ENCODE data around the gene CFAP73.

The CFAP73 gene

GRCh38 chr12:113151655-113152054, 2.1 kb downstream of the CFAP73 start:
- no peak for DNase-seq (ENCODE audit: low spot score)
- TF ChIP-seq CTCF (IDR thresholded peaks at IDR 0.05): no peak
- H3K27ac ChIP-seq: no peak overlapping the region
- no peak overlapping the region for H3K4me3 ChIP-seq

GRCh38 chr12:113152196-113152834, 2.8 kb downstream of the CFAP73 start:
- no peak overlapping the region for H3K27ac ChIP-seq
- peak overlapping the region; percentile 61 for H3K4me3 ChIP-seq
- TF ChIP-seq CTCF (IDR thresholded peaks at IDR 0.05): no peak
- no peak for DNase-seq (ENCODE audit: low spot score)

- no peak for DNase-seq (ENCODE audit: low spot score)
- Histone ChIP-seq H3K27ac (no peak overlapping the region), H3K4me3 (peak overlapping the region; percentile 61)
- TF ChIP-seq CTCF (IDR thresholded peaks at IDR 0.05): peak; percentile 16
Measured at GRCh38 chr12:113152835-113153814, 3.6 kb downstream of the CFAP73 start.

- Histone ChIP-seq H3K4me3 (peak overlapping the region; percentile 23), H3K27ac (no peak overlapping the region)
- no peak for DNase-seq (ENCODE audit: low spot score)
- TF ChIP-seq CTCF (IDR thresholded peaks at IDR 0.05): no peak
Measured at GRCh38 chr12:113154351-113154973, 4.9 kb downstream of the CFAP73 start.

GRCh38 chr12:113155060-113155459, 5.5 kb downstream of the CFAP73 start:
- Histone ChIP-seq H3K27ac (no peak overlapping the region), H3K4me3 (no peak overlapping the region)
- no peak for DNase-seq (ENCODE audit: low spot score)
- TF ChIP-seq CTCF (IDR thresholded peaks at IDR 0.05): no peak

- no peak for TF ChIP-seq CTCF (IDR thresholded peaks at IDR 0.05)
- H3K27ac ChIP-seq: no peak overlapping the region
- no peak for DNase-seq (ENCODE audit: low spot score)
- H3K4me3 ChIP-seq: no peak overlapping the region
Measured at GRCh38 chr12:113155646-113156045, 6.1 kb downstream of the CFAP73 start.

Measured in coronary artery (tissue), 2 donors.